ENCODE results near the gene ABHD16B.
A peak's percentile ranks its signal among the peaks of the same experiment; 100 is the strongest.

ABHD16B gene

DNA sequence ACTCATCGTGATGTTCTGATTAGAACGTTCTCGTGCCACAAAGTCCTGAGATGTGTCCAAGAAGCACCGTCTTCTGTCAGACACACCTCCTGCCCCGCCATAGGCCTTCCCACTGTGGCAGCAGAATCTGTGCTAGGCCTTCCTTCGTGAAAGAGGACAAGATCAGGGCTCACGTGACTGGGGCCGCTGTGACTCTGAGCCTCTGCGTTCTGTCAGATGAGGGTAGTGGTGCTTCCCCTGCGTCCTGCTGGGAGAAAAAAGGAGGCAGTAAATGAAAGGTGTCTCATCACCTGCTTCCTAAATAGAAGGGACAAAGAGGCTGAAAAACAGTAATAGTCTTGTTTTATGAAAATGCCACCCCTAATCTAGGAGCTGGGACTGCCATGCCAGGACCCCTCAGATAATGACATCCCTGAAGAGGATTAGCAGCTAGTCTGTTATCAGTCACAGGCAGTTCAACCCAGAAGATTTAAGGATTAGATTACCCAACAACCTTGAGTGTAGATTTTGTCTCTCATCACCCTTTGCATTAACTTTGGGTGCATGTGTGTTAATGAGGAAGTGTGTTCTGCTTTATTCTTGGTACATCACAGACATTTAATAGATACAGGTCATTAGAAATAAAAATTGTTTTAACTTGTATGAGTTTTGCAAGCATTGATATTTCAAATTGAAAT is 37.7 kb downstream of the ABHD16B start:
- H3F3A ChIP-seq (ENCODE audit: insufficient read depth, low read length), result no peaks in the 10 kb centered on the region
- TF ChIP-seq, protein P1, sequence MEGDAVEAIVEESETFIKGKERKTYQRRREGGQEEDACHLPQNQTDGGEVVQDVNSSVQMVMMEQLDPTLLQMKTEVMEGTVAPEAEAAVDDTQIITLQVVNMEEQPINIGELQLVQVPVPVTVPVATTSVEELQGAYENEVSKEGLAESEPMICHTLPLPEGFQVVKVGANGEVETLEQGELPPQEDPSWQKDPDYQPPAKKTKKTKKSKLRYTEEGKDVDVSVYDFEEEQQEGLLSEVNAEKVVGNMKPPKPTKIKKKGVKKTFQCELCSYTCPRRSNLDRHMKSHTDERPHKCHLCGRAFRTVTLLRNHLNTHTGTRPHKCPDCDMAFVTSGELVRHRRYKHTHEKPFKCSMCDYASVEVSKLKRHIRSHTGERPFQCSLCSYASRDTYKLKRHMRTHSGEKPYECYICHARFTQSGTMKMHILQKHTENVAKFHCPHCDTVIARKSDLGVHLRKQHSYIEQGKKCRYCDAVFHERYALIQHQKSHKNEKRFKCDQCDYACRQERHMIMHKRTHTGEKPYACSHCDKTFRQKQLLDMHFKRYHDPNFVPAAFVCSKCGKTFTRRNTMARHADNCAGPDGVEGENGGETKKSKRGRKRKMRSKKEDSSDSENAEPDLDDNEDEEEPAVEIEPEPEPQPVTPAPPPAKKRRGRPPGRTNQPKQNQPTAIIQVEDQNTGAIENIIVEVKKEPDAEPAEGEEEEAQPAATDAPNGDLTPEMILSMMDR (IDR thresholded peaks at IDR 0.05; ENCODE audit: low read length), result no peak
- no peak for TF ChIP-seq EZH2 (IDR thresholded peaks at IDR 0.05; ENCODE audit: borderline replicate concordance, low read length)
- H3K4me1 ChIP-seq (ENCODE audit: insufficient read depth, low read length, severe bottlenecking), result peaks cover 41% of the 10 kb centered on the region
- no peak overlapping the region for H3K4me3 ChIP-seq (ENCODE audit: low read depth, low read length, poor library complexity, severe bottlenecking)
- H2AFZ ChIP-seq (ENCODE audit: low read length), result no peak overlapping the region
- H3K9me2 ChIP-seq (ENCODE audit: low read depth, low read length), result no peaks in the 10 kb centered on the region
- no peaks in the 10 kb centered on the region for H3K9me3 ChIP-seq (ENCODE audit: low read length)
- no peak overlapping the region; the same call in 1 of the 2 replicates for H3K9ac ChIP-seq (ENCODE audit: low read length)
- no peaks in the 10 kb centered on the region for H4K20me1 ChIP-seq (ENCODE audit: insufficient read depth, low read length)
- H3K79me2 ChIP-seq (ENCODE audit: insufficient read depth, low read length), result peaks cover 64% of the 10 kb centered on the region
- no peak overlapping the region for H3K4me2 ChIP-seq (ENCODE audit: low read length)
- H3K36me3 ChIP-seq (ENCODE audit: insufficient read depth, low read length), result peaks cover 10% of the 10 kb centered on the region; the same call in 1 of the 2 replicates
- H3K27ac ChIP-seq (ENCODE audit: low read depth, low read length, poor library complexity, severe bottlenecking), result peak overlapping the region; percentile 34
- H3K27me3 ChIP-seq (ENCODE audit: insufficient read depth, low read length), result no peaks in the 10 kb centered on the region

- Histone ChIP-seq H3K9me3 (ENCODE audit: low read length) (no peaks in the 10 kb centered on the region), H3K27ac (ENCODE audit: low read depth, low read length, poor library complexity, severe bottlenecking) (no peak overlapping the region), H3K36me3 (ENCODE audit: insufficient read depth, low read length) (peaks cover 10% of the 10 kb centered on the region; the same call in 1 of the 2 replicates), H2AFZ (ENCODE audit: low read length) (no peak overlapping the region), H3K9ac (ENCODE audit: low read length) (no peak overlapping the region), H3K4me3 (ENCODE audit: low read depth, low read length, poor library complexity, severe bottlenecking) (no peak overlapping the region), H4K20me1 (ENCODE audit: insufficient read depth, low read length) (no peaks in the 10 kb centered on the region), H3K4me2 (ENCODE audit: low read length) (no peak overlapping the region), H3K9me2 (ENCODE audit: low read depth, low read length) (no peaks in the 10 kb centered on the region), H3K79me2 (ENCODE audit: insufficient read depth, low read length) (peaks cover 74% of the 10 kb centered on the region), H3K27me3 (ENCODE audit: insufficient read depth, low read length) (no peaks in the 10 kb centered on the region), H3F3A (ENCODE audit: insufficient read depth, low read length) (no peaks in the 10 kb centered on the region), H3K4me1 (ENCODE audit: insufficient read depth, low read length, severe bottlenecking) (peaks cover 41% of the 10 kb centered on the region)
- TF ChIP-seq, protein P1 (IDR thresholded peaks at IDR 0.05; ENCODE audit: low read length), result no peak
- TF ChIP-seq EZH2 (IDR thresholded peaks at IDR 0.05; ENCODE audit: borderline replicate concordance, low read length), result no peak
Observed at GRCh38 chr20:63900413-63900812, 39.1 kb downstream of the ABHD16B start.

GRCh38 chr20:63903796-63904561 is 42.7 kb downstream of the ABHD16B start:
- TF ChIP-seq, protein P1 (IDR thresholded peaks at IDR 0.05; ENCODE audit: low read length), result no peak
- TF ChIP-seq EZH2 (IDR thresholded peaks at IDR 0.05; ENCODE audit: borderline replicate concordance, low read length), result no peak
- Histone ChIP-seq H3K9ac (ENCODE audit: low read length) (no peak overlapping the region), H3K27ac (ENCODE audit: low read depth, low read length, poor library complexity, severe bottlenecking) (no peak overlapping the region), H3K79me2 (ENCODE audit: insufficient read depth, low read length) (peaks cover 67% of the 10 kb centered on the region), H3K4me2 (ENCODE audit: low read length) (no peak overlapping the region), H3K4me1 (ENCODE audit: insufficient read depth, low read length, severe bottlenecking) (peaks cover 9% of the 10 kb centered on the region), H2AFZ (ENCODE audit: low read length) (no peak overlapping the region), H3K4me3 (ENCODE audit: low read depth, low read length, poor library complexity, severe bottlenecking) (no peak overlapping the region), H3F3A (ENCODE audit: insufficient read depth, low read length) (no peaks in the 10 kb centered on the region), H3K27me3 (ENCODE audit: insufficient read depth, low read length) (no peaks in the 10 kb centered on the region), H3K9me3 (ENCODE audit: low read length) (no peaks in the 10 kb centered on the region), H3K36me3 (ENCODE audit: insufficient read depth, low read length) (no peaks in the 10 kb centered on the region; the same call in 1 of the 2 replicates), H4K20me1 (ENCODE audit: insufficient read depth, low read length) (no peaks in the 10 kb centered on the region), H3K9me2 (ENCODE audit: low read depth, low read length) (no peaks in the 10 kb centered on the region)
